ENCODE measurements around the gene TTL.
"Not testable (repeated sequence)": the region's sequence is repeated elsewhere in the genome, so short reads cannot be mapped to it uniquely, and the experiment has no call there.

TTL gene

GRCh38 chr2:112481528-112482233 lies at the start of gene TTL:
TTL (plus strand) TSS chr2:112482156; CDS start chr2:112482345, 189 bp downstream.
- DNase-seq (ENCODE audit: low spot score) = peak; percentile 90

- not testable (repeated sequence) for DNase-seq (ENCODE audit: low spot score)
These were observed 49.6 kb upstream of the TTL start for GRCh38 chr2:112432390-112432734.

- DNase-seq (ENCODE audit: low spot score) = not testable (repeated sequence)
These were observed 49.0 kb upstream of the TTL start for GRCh38 chr2:112432735-112433479.

- peak; percentile 52 for DNase-seq (ENCODE audit: low spot score)
These were observed 48.5 kb upstream of the TTL start, which contains the start of gene RGPD8 for GRCh38 chr2:112433480-112433879. RGPD8 (minus strand) TSS chr2:112433645; CDS start chr2:112433453, 192 bp downstream.

GRCh38 chr2:112433932-112434730 lies 47.8 kb upstream of the TTL start:
- DNase-seq (ENCODE audit: low spot score) = no peak

- DNase-seq (ENCODE audit: low spot score) = not testable (repeated sequence)
These were observed 46.9 kb upstream of the TTL start for GRCh38 chr2:112434890-112435715.

- DNase-seq (ENCODE audit: low spot score) = not testable (repeated sequence)
These were observed 46.1 kb upstream of the TTL start for GRCh38 chr2:112435716-112436431.

- DNase-seq (ENCODE audit: low spot score) = not testable (repeated sequence)
These were observed 45.0 kb upstream of the TTL start for GRCh38 chr2:112436993-112437392.

GRCh38 chr2:112437405-112437831 lies 44.5 kb upstream of the TTL start:
- DNase-seq (ENCODE audit: low spot score) = not testable (repeated sequence)

GRCh38 chr2:112438603-112439261 lies 43.2 kb upstream of the TTL start:
- DNase-seq (ENCODE audit: low spot score) = not testable (repeated sequence)

GRCh38 chr2:112444256-112444655 lies 37.7 kb upstream of the TTL start:
- DNase-seq (ENCODE audit: low spot score) = not testable (repeated sequence)

- DNase-seq (ENCODE audit: low spot score) = no peak
These were observed 32.1 kb upstream of the TTL start for GRCh38 chr2:112449854-112450253.

- no peak for DNase-seq (ENCODE audit: low spot score)
These were observed 30.6 kb upstream of the TTL start for GRCh38 chr2:112451317-112451716.

GRCh38 chr2:112454586-112454985 lies 27.4 kb upstream of the TTL start:
- DNase-seq (ENCODE audit: low spot score) = no peak

- no peak for DNase-seq (ENCODE audit: low spot score)
These were observed 22.6 kb upstream of the TTL start for GRCh38 chr2:112459372-112459771.

- DNase-seq (ENCODE audit: low spot score) = no peak
These were observed 19.8 kb upstream of the TTL start for GRCh38 chr2:112462178-112462577.

- no peak for DNase-seq (ENCODE audit: low spot score)
These were observed 18.7 kb upstream of the TTL start for GRCh38 chr2:112463256-112463655.

GRCh38 chr2:112465382-112465781 lies 16.6 kb upstream of the TTL start:
- peak; percentile 45 for DNase-seq (ENCODE audit: low spot score)

- DNase-seq (ENCODE audit: low spot score) = no peak
These were observed 9.3 kb upstream of the TTL start for GRCh38 chr2:112472547-112473263.

All from iPS-NIHi11 (cell line).